C4-2B (cell line): ENCODE results near the gene ST8SIA6.

Experiments
- ZFX ChIP-seq: fragments of 450-650 bp; IDR thresholded peaks from 2 replicates; pipeline ENCODE4 v1.6.1; 2017
- TF ChIP-seq, protein P1 (sequence below): fragments of 450-650 bp; conservative IDR thresholded peaks from 2 replicates; pipeline ENCODE4 v1.5.1; 2017; ENCODE audit warnings: mild to moderate bottlenecking

DNA sequence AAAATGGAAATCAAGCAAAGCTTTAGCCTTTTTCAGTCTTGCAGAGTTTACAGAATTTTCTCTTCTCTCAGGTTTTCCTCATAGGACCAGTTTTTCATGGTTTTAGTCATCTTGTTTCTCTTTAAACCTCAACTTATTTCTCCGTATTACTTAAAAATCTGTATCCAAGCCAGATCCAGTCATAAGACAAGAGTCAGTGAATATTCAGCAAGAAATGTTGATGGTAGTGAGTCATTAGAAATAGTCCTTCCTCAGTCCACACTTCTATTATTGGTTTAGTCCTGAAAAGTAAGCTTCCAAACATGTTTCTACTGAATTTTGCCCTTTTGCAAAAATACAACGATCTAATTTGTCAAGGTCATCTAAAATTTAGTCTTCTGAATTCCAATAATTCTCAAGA, 119.3 kb downstream of the ST8SIA6 start:
- TF ChIP-seq, protein P1, sequence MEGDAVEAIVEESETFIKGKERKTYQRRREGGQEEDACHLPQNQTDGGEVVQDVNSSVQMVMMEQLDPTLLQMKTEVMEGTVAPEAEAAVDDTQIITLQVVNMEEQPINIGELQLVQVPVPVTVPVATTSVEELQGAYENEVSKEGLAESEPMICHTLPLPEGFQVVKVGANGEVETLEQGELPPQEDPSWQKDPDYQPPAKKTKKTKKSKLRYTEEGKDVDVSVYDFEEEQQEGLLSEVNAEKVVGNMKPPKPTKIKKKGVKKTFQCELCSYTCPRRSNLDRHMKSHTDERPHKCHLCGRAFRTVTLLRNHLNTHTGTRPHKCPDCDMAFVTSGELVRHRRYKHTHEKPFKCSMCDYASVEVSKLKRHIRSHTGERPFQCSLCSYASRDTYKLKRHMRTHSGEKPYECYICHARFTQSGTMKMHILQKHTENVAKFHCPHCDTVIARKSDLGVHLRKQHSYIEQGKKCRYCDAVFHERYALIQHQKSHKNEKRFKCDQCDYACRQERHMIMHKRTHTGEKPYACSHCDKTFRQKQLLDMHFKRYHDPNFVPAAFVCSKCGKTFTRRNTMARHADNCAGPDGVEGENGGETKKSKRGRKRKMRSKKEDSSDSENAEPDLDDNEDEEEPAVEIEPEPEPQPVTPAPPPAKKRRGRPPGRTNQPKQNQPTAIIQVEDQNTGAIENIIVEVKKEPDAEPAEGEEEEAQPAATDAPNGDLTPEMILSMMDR, result no peak
- TF ChIP-seq ZFX, result no peak
